Measurements from ENCODE around the gene TP53AIP1. TPM values are rescaled to one million over a fixed set of nuclear protein-coding genes. Genes with fewer than 3 reads are reported as not detected.
"Not testable (repeated sequence)": the region's sequence is repeated elsewhere in the genome, so short reads cannot be mapped to it uniquely, and the experiment has no call there.

TP53AIP1 gene
- total and polyA plus RNA-seq, 2 of the 8 experiments (the other 6 are each of a cell fraction or from before 2014, with no cell fraction given): 0.03 TPM; not detected in 1

GRCh38 chr11:128919635-128920034 lies 23.0 kb downstream of the TP53AIP1 start:
- H4K5ac ChIP-seq (ENCODE audit: insufficient read length, low read depth, low read length); H2BK15ac ChIP-seq (ENCODE audit: low read length); H3K9ac ChIP-seq (replicated peaks in 1 of 4; ENCODE audit: extremely low read depth in 1 of 4, low read depth in 3 of 4, low read length in 3 of 4); H3K4me2 ChIP-seq (ENCODE audit: insufficient read depth in 1 of 2, low read depth in 2 of 2, low read length in 2 of 2); H3K4me1 ChIP-seq (replicated peaks in 1 of 4; ENCODE audit: control insufficient read depth in 3 of 4, insufficient read depth in 4 of 4, low read length in 3 of 4); POLR2A ChIA-PET (ENCODE audit: partially characterized antibody); H3K79me2 ChIP-seq (ENCODE audit: control insufficient read depth in 1 of 2, insufficient read depth in 2 of 2, low read length in 2 of 2); H3K79me1 ChIP-seq (ENCODE audit: low read depth, low read length); H3K4me3 ChIP-seq (ENCODE audit: extremely low read depth in 1 of 4, insufficient read depth in 2 of 4, low read depth in 3 of 4, low read length in 4 of 4); H3K27me3 ChIP-seq (replicated peaks in 1 of 4; ENCODE audit: control insufficient read depth in 3 of 4, extremely low read depth in 1 of 4, insufficient read depth in 3 of 4, low read length in 3 of 4); H4K20me1 ChIP-seq (replicated peaks in 1 of 2; ENCODE audit: control insufficient read depth in 1 of 2, insufficient read depth in 2 of 2, low read length in 2 of 2); H4K8ac ChIP-seq (ENCODE audit: extremely low read depth, insufficient read depth, low read length); H2AFZ ChIP-seq (ENCODE audit: low read length); H2BK12ac ChIP-seq (ENCODE audit: low read depth, low read length); H2BK5ac ChIP-seq (ENCODE audit: low read depth, low read length); H3K4ac ChIP-seq (replicated peaks; ENCODE audit: insufficient read length, low read depth, low read length); H3K36me3 ChIP-seq (ENCODE audit: control insufficient read depth in 2 of 4, insufficient read depth in 4 of 4, low read length in 3 of 4); H2BK120ac ChIP-seq (replicated peaks; ENCODE audit: low read depth, low read length); H2BK20ac ChIP-seq (ENCODE audit: low read length); H3K14ac ChIP-seq (ENCODE audit: insufficient read length); H4K91ac ChIP-seq (replicated peaks; ENCODE audit: insufficient read length, low read length); H3K23ac ChIP-seq (ENCODE audit: insufficient read length); DNase-seq (ENCODE audit: low read depth in 1 of 2, low spot score in 2 of 2); H3K27ac ChIP-seq (ENCODE audit: low read depth, low read length); H3K56ac ChIP-seq (replicated peaks; ENCODE audit: insufficient read length, low read depth, low read length); H2AK5ac ChIP-seq (ENCODE audit: low read depth, low read length); H3K9me3 ChIP-seq (ENCODE audit: insufficient read depth in 2 of 2, low read depth in 1 of 2, low read length in 1 of 2); H3K23me2 ChIP-seq (ENCODE audit: low read depth, low read length); H3K18ac ChIP-seq (ENCODE audit: extremely low read depth, low read length); FAIRE-seq: not testable (repeated sequence)
- CTCF ChIA-PET (ENCODE audit: partially characterized antibody): interaction anchor here (0.9 to 4.8 kb wide), 6 partner anchors 11 to 92 kb away, joined by 3 to 23 read pairs (median 6); no protein-coding TSS in a partner anchor
- WGBS, 2 experiments (ENCODE audit: extremely low coverage in 1 of 2, insufficient coverage in 1 of 2, insufficient read length in 1 of 2, insufficient replicate concordance in 2 of 2, low coverage in 1 of 2, low lambda C conversion rate in 2 of 2, missing lambda C conversion rate in 1 of 2): 89% methylated on average over 7 of the region's 7 CpGs; no CpG with 5 or more reads in 1 of the 2 experiments

Measured in H1 (cell line).